Activated T-cell treated with anti-CD3 and anti-CD28 coated beads, Interleukin-2, amount 50 U/mL, for 24 hours (primary cell): ENCODE results near the gene KCNIP2.

Experiments used
- DNase-seq: peaks from one replicate; pipeline ENCODE4 v3.0.0-alpha.2; 2020
- H3K27ac Mint-ChIP-seq: 2 replicates; pipeline ENCODE4 v1.8.0; 2020; ENCODE audit warnings: mild to moderate bottlenecking, mixed read lengths
- H3K27me3 Mint-ChIP-seq: 2 replicates; pipeline ENCODE4 v1.8.0; 2020; ENCODE audit warnings: mixed read lengths
- H3K36me3 Mint-ChIP-seq: 2 replicates; pipeline ENCODE4 v1.8.0; 2020; ENCODE audit warnings: low read depth, mixed read lengths
- H3K4me1 Mint-ChIP-seq: 2 replicates; pipeline ENCODE4 v1.8.0; 2020; ENCODE audit warnings: low read depth, mixed read lengths
- H3K4me3 Mint-ChIP-seq: 2 replicates; pipeline ENCODE4 v1.8.0; 2020; ENCODE audit warnings: mild to moderate bottlenecking, moderate library complexity, mixed read lengths
- H3K9me3 Mint-ChIP-seq: 2 replicates; pipeline ENCODE4 v1.8.0; 2020; ENCODE audit warnings: mixed read lengths

The KCNIP2 gene

DNA sequence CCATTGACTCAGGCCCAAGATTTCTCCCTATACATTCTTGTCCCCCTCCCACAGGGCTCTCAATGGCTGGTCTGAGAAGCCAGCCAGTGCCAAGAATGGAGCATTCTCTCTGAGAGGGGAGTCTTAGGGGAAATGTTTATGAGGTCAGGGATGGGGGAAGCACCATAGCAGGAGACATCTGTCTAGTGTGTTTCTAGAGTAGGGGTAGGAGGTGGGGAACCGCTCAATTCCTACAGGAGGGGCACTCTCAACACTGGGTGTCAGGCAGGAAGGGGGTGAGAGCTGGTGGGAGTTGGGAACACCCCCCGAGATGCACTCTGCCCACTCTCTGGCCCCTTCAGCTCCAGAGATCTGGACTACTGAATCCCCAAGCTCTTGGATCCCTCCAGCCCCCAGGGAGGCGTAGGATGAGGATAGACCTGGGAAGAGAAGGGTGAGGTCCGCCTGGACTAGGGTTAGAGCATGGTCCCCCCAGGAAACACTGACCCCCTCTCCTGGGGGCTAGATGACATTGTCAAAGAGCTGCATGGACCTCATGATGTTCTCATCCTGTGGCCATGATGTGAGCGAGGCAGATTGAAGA, 16.7 kb downstream of the KCNIP2 start:
- DNase-seq = no peak
- Mint-ChIP-seq H3K27ac (no peak overlapping the region), H3K9me3 (no peaks in the 10 kb centered on the region), H3K4me3 (no peak overlapping the region), H3K27me3 (no peaks in the 10 kb centered on the region), H3K36me3 (no peaks in the 10 kb centered on the region), H3K4me1 (peaks cover 23% of the 10 kb centered on the region)

DNA sequence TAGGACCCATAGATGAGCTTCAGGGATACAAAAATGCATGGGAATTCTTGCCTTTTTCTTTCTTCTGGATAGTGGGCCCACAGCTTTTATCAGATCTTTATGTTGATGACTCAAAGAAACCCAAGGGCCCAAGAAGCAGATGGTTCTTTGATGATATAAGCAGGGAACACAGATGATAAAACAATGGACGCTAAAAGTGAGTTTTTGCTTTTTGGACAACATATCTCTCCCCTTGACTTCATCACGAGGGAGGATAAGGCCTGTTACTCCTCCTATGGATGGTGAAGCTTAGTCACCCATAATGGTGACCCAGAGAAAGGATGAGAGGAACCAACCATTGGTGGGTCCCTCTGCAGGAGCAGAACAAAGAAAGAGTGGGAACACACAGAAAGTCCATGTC, 18.9 kb downstream of the KCNIP2 start:
- no peaks in the 10 kb centered on the region for H3K27me3 Mint-ChIP-seq
- no peak overlapping the region for H3K27ac Mint-ChIP-seq
- no peak for DNase-seq
- no peak overlapping the region for H3K4me3 Mint-ChIP-seq
- H3K4me1 Mint-ChIP-seq = peaks cover 18% of the 10 kb centered on the region
- no peaks in the 10 kb centered on the region for H3K9me3 Mint-ChIP-seq
- H3K36me3 Mint-ChIP-seq = no peaks in the 10 kb centered on the region

GRCh38 chr10:101818872-101819633, 24.5 kb downstream of the KCNIP2 start:
- peak overlapping the region; percentile 97 for H3K27ac Mint-ChIP-seq
- peaks cover 38% of the 10 kb centered on the region for H3K36me3 Mint-ChIP-seq
- no peaks in the 10 kb centered on the region for H3K9me3 Mint-ChIP-seq
- peak overlapping the region; percentile 94 for H3K4me3 Mint-ChIP-seq
- peaks cover 44% of the 10 kb centered on the region for H3K4me1 Mint-ChIP-seq
- H3K27me3 Mint-ChIP-seq = no peaks in the 10 kb centered on the region
- DNase-seq = no peak

- Mint-ChIP-seq H3K9me3 (no peaks in the 10 kb centered on the region), H3K4me3 (peak within 1 kb of the TSS; percentile 94), H3K4me1 (peaks cover 51% of the 10 kb centered on the region), H3K27me3 (no peaks in the 10 kb centered on the region), H3K27ac (peak within 1 kb of the TSS; percentile 97), H3K36me3 (peaks cover 46% of the 10 kb centered on the region)
- peak; percentile 95 for DNase-seq
Measured at GRCh38 chr10:101818119-101818871, 25.3 kb downstream of the KCNIP2 start, which contains the start of gene OGA. OGA (minus strand) TSS chr10:101818444; CDS start chr10:101818022, 422 bp downstream.

GRCh38 chr10:101817337-101818118, 26.1 kb downstream of the KCNIP2 start:
- H3K27me3 Mint-ChIP-seq = no peaks in the 10 kb centered on the region
- H3K36me3 Mint-ChIP-seq = peaks cover 53% of the 10 kb centered on the region
- H3K27ac Mint-ChIP-seq = peak overlapping the region; percentile 97
- peaks cover 59% of the 10 kb centered on the region for H3K4me1 Mint-ChIP-seq
- H3K4me3 Mint-ChIP-seq = peak overlapping the region; percentile 94
- no peak for DNase-seq
- H3K9me3 Mint-ChIP-seq = no peaks in the 10 kb centered on the region

GRCh38 chr10:101816913-101817336, 26.7 kb downstream of the KCNIP2 start:
- H3K4me3 Mint-ChIP-seq = peak overlapping the region; percentile 94
- no peaks in the 10 kb centered on the region for H3K9me3 Mint-ChIP-seq
- peaks cover 63% of the 10 kb centered on the region for H3K4me1 Mint-ChIP-seq
- H3K36me3 Mint-ChIP-seq = peaks cover 60% of the 10 kb centered on the region
- H3K27ac Mint-ChIP-seq = peak overlapping the region; percentile 97
- DNase-seq = no peak
- no peaks in the 10 kb centered on the region for H3K27me3 Mint-ChIP-seq

DNA sequence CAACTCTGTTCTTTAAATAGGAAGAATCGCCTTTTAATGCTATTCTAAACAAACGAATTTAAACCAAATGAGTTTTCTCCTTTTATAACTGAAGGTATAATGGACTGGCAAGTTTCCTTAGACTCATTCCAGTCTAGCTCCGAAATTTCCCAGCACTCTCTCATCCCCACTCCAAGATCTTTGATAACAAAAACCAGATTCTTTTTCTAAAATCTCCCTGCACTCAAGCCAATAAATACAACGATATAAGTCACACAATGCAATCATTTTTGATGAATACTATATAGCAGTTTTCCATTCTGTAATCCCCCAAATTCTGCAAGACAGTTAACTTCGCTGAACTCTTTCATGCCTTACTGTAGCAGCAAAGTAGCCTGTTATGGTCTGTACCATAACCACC, 27.2 kb downstream of the KCNIP2 start:
- peak overlapping the region; percentile 97 for H3K27ac Mint-ChIP-seq
- H3K4me1 Mint-ChIP-seq = peaks cover 62% of the 10 kb centered on the region
- H3K27me3 Mint-ChIP-seq = no peaks in the 10 kb centered on the region
- H3K9me3 Mint-ChIP-seq = no peaks in the 10 kb centered on the region
- DNase-seq = no peak
- peak overlapping the region; percentile 94 for H3K4me3 Mint-ChIP-seq
- H3K36me3 Mint-ChIP-seq = peaks cover 65% of the 10 kb centered on the region

- no peaks in the 10 kb centered on the region for H3K9me3 Mint-ChIP-seq
- H3K27me3 Mint-ChIP-seq = no peaks in the 10 kb centered on the region
- peaks cover 80% of the 10 kb centered on the region for H3K36me3 Mint-ChIP-seq
- peak overlapping the region; percentile 97 for H3K27ac Mint-ChIP-seq
- H3K4me3 Mint-ChIP-seq = peak overlapping the region; percentile 94
- no peak for DNase-seq
- peaks cover 60% of the 10 kb centered on the region for H3K4me1 Mint-ChIP-seq
Measured at GRCh38 chr10:101814466-101815071, 29.0 kb downstream of the KCNIP2 start.

DNA sequence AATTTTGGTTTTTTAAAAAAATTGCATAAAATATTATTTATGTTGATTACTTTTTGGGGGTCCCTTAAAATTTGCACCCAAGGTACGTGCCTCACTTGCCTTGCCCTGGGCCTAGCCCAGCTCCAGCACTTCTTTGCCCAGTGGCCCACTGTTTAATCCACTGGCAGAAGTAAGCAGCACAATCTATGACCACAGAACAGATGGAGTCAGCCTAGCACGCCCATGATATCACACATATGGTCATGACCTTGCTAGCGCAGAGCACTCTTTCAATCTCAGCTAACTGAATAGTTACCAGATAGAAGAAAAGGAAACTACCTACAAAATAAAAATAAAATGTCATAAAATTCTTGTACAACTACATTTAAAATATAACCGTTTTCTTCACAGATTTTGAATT, 31.0 kb downstream of the KCNIP2 start:
- peak overlapping the region; percentile 97 for H3K27ac Mint-ChIP-seq
- no peak for DNase-seq
- H3K9me3 Mint-ChIP-seq = no peaks in the 10 kb centered on the region
- no peak overlapping the region for H3K4me3 Mint-ChIP-seq
- H3K27me3 Mint-ChIP-seq = no peaks in the 10 kb centered on the region
- peaks cover 92% of the 10 kb centered on the region for H3K36me3 Mint-ChIP-seq
- H3K4me1 Mint-ChIP-seq = peaks cover 60% of the 10 kb centered on the region

DNA sequence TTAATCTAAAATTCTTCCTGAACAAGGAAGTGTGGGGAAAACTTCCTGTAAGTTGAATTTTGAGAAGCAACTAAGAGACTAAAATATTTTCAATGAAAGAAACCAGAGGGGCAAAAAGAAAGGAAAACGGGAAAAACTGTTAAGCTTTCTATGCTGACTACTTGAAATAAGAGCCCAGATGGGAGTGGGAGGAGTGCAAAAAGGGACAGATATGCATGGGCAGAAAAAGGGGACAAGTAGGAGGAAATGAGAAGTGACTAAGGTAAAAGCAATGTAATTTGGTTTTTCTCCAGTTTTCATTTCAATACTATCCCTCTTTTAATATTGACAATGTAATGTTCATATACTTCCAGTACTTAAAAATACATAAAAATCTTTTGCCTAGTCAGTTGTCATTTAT, 36.4 kb downstream of the KCNIP2 start:
- Mint-ChIP-seq H3K36me3 (peaks cover 88% of the 10 kb centered on the region), H3K9me3 (no peaks in the 10 kb centered on the region), H3K27me3 (no peaks in the 10 kb centered on the region), H3K4me3 (no peak overlapping the region), H3K27ac (peak overlapping the region; percentile 71), H3K4me1 (peaks cover 40% of the 10 kb centered on the region)
- no peak for DNase-seq

DNA sequence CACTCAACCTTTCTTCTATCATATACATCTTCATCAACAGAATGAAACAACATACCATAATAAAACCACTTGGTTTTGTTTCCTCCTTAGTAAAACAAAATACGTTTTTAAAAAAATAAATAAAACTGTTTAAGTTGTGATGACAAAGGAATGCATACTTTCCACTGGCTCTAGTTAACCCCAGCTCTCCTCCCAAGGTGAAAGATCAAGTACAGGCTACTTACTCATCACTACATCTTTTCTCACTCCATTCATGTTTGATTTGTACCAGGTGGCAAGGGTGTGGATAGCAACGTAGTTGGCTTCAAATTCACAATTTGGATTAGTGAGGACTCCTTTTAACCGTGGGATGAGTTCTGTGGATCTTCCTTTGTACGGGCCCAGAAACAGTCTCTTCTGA, 40.1 kb downstream of the KCNIP2 start:
- Mint-ChIP-seq H3K4me1 (peaks cover 38% of the 10 kb centered on the region), H3K27ac (peak overlapping the region; percentile 67), H3K4me3 (no peak overlapping the region), H3K9me3 (no peaks in the 10 kb centered on the region), H3K27me3 (no peaks in the 10 kb centered on the region), H3K36me3 (peaks cover 90% of the 10 kb centered on the region)
- no peak for DNase-seq

- Mint-ChIP-seq H3K4me1 (peaks cover 31% of the 10 kb centered on the region), H3K36me3 (peaks cover 96% of the 10 kb centered on the region), H3K27me3 (no peaks in the 10 kb centered on the region), H3K27ac (peak overlapping the region; percentile 30), H3K4me3 (no peak overlapping the region), H3K9me3 (no peaks in the 10 kb centered on the region)
- DNase-seq = no peak
Measured at GRCh38 chr10:101797403-101798059, 46.1 kb downstream of the KCNIP2 start.

DNA sequence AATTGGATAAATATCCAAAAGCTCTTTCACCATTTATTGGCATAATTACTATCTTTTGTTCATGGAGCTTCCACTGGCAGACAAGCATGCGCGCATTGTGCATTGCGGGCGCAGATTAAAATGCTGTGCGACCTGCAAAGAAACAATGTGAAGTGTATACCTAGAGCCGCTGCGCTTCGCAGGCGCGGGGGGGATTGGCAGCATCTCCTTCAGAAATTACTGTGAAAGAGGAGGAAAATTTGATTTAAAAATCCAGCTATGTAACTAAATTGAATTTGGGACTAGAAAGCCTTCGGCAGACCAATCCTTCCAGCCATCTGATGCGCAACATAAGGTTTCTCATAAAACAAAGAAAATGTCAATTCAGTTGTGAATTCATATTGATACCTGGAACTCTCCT, 50.1 kb downstream of the KCNIP2 start:
- Mint-ChIP-seq H3K4me1 (peaks cover 10% of the 10 kb centered on the region), H3K27ac (peak overlapping the region; percentile 40), H3K27me3 (no peaks in the 10 kb centered on the region), H3K36me3 (peaks cover 90% of the 10 kb centered on the region), H3K4me3 (no peak overlapping the region), H3K9me3 (no peaks in the 10 kb centered on the region)
- no peak for DNase-seq
